Measurements from ENCODE around the gene SVEP1.
"Not testable (repeated sequence)": the region's sequence is repeated elsewhere in the genome, so short reads cannot be mapped to it uniquely, and the experiment has no call there.

Gene SVEP1

GRCh38 chr9:110408598-110408997 is 170.9 kb downstream of the SVEP1 start:
- Histone ChIP-seq H3K9ac (no peak overlapping the region), H3K4me2 (ENCODE audit: low read length) (no peak overlapping the region), H3K27me3 (ENCODE audit: control insufficient read depth, insufficient read depth, low read length) (no peaks in the 10 kb centered on the region), H2AFZ (no peak overlapping the region), H3K9me3 (ENCODE audit: control insufficient read depth, low read length) (no peaks in the 10 kb centered on the region), H3K4me3 (ENCODE audit: low read depth, low read length) (no peak overlapping the region), H3K4me1 (no peaks in the 10 kb centered on the region), H3K36me3 (ENCODE audit: control insufficient read depth, insufficient read depth, low read length) (no peaks in the 10 kb centered on the region), H3K27ac (no peak overlapping the region), H3K79me2 (no peaks in the 10 kb centered on the region)
- no peak for TF ChIP-seq CTCF (IDR thresholded peaks at IDR 0.05)

GRCh38 chr9:110405858-110406443 is 173.6 kb downstream of the SVEP1 start:
- Histone ChIP-seq H3K79me2 (no peaks in the 10 kb centered on the region), H3K4me2 (ENCODE audit: low read length) (no peak overlapping the region), H2AFZ (no peak overlapping the region), H3K4me1 (no peaks in the 10 kb centered on the region), H3K9ac (no peak overlapping the region), H3K9me3 (ENCODE audit: control insufficient read depth, low read length) (no peaks in the 10 kb centered on the region), H3K27ac (no peak overlapping the region), H3K4me3 (ENCODE audit: low read depth, low read length) (no peak overlapping the region), H3K27me3 (ENCODE audit: control insufficient read depth, insufficient read depth, low read length) (no peaks in the 10 kb centered on the region), H3K36me3 (ENCODE audit: control insufficient read depth, insufficient read depth, low read length) (no peaks in the 10 kb centered on the region)
- no peak for TF ChIP-seq CTCF (IDR thresholded peaks at IDR 0.05)

- Histone ChIP-seq H3K79me2 (no peaks in the 10 kb centered on the region), H3K27ac (no peak overlapping the region), H3K4me1 (no peaks in the 10 kb centered on the region), H2AFZ (no peak overlapping the region), H3K9ac (no peak overlapping the region), H3K4me2 (ENCODE audit: low read length) (no peak overlapping the region), H3K4me3 (ENCODE audit: low read depth, low read length) (no peak overlapping the region), H3K36me3 (ENCODE audit: control insufficient read depth, insufficient read depth, low read length) (no peaks in the 10 kb centered on the region), H3K9me3 (ENCODE audit: control insufficient read depth, low read length) (no peaks in the 10 kb centered on the region), H3K27me3 (ENCODE audit: control insufficient read depth, insufficient read depth, low read length) (no peaks in the 10 kb centered on the region)
- no peak for TF ChIP-seq CTCF (IDR thresholded peaks at IDR 0.05)
Measured at GRCh38 chr9:110404473-110404872, 175.1 kb downstream of the SVEP1 start.

- Histone ChIP-seq H3K4me1 (no peaks in the 10 kb centered on the region), H3K9me3 (ENCODE audit: control insufficient read depth, low read length) (no peaks in the 10 kb centered on the region), H2AFZ (no peak overlapping the region), H3K27ac (no peak overlapping the region), H3K4me3 (ENCODE audit: low read depth, low read length) (no peak overlapping the region), H3K4me2 (ENCODE audit: low read length) (no peak overlapping the region), H3K9ac (no peak overlapping the region), H3K36me3 (ENCODE audit: control insufficient read depth, insufficient read depth, low read length) (no peaks in the 10 kb centered on the region), H3K27me3 (ENCODE audit: control insufficient read depth, insufficient read depth, low read length) (no peaks in the 10 kb centered on the region), H3K79me2 (no peaks in the 10 kb centered on the region)
- TF ChIP-seq CTCF (IDR thresholded peaks at IDR 0.05): no peak
Measured at GRCh38 chr9:110399983-110400382, 179.6 kb downstream of the SVEP1 start.

GRCh38 chr9:110398992-110399391 is 180.5 kb downstream of the SVEP1 start:
- not testable (repeated sequence) for H3K9me3 ChIP-seq (ENCODE audit: control insufficient read depth, low read length); H3K79me2 ChIP-seq; H3K36me3 ChIP-seq (ENCODE audit: control insufficient read depth, insufficient read depth, low read length); H3K4me3 ChIP-seq (ENCODE audit: low read depth, low read length); H2AFZ ChIP-seq; H3K4me2 ChIP-seq (ENCODE audit: low read length); H3K27me3 ChIP-seq (ENCODE audit: control insufficient read depth, insufficient read depth, low read length); H3K27ac ChIP-seq; H3K9ac ChIP-seq; H3K4me1 ChIP-seq
